H9 (cell line): Measurements from ENCODE around the gene WIPI1. TPM values are rescaled to one million over a fixed set of nuclear protein-coding genes. Genes with fewer than 3 reads are reported as not detected.

ENCODE experiments used
- DNase-seq: peaks from one replicate; pipeline ENCODE4 v3.0.0-alpha.2; 2017
- H2AFZ ChIP-seq: one replicate; pipeline ENCODE4 v1.6.1; 2013; ENCODE audit warnings: mild to moderate bottlenecking, low read length, control low read depth, moderate library complexity
- H2AK5ac ChIP-seq: 2 replicates; pipeline ENCODE4 v1.6.1; 2013; ENCODE audit warnings: low read length, control low read depth, mixed read lengths; ENCODE audit not compliant: insufficient read length
- H2BK120ac ChIP-seq: one replicate; pipeline ENCODE4 v1.6.1; 2013; ENCODE audit warnings: low read depth, mild to moderate bottlenecking, low read length, control low read depth, inconsistent platforms; ENCODE audit not compliant: poor library complexity, severe bottlenecking
- H2BK12ac ChIP-seq: 2 replicates; pipeline ENCODE4 v1.6.1; 2013; ENCODE audit warnings: low read length, control low read depth, mixed read lengths, low read depth; ENCODE audit not compliant: insufficient read length
- H2BK15ac ChIP-seq: 2 replicates; pipeline ENCODE4 v1.6.1; 2013; ENCODE audit warnings: low read depth, low read length, control low read depth
- H2BK20ac ChIP-seq: one replicate; pipeline ENCODE4 v1.6.1; 2013; ENCODE audit warnings: low read depth, mild to moderate bottlenecking, low read length, control low read depth, inconsistent platforms; ENCODE audit not compliant: poor library complexity, severe bottlenecking
- H2BK5ac ChIP-seq: 2 replicates; pipeline ENCODE4 v1.6.1; 2013; ENCODE audit warnings: low read length, control low read depth, mixed read lengths; ENCODE audit not compliant: insufficient read length
- H3K14ac ChIP-seq: 2 replicates; pipeline ENCODE4 v1.6.1; 2013; ENCODE audit warnings: low read length, control low read depth; ENCODE audit not compliant: insufficient read depth
- H3K18ac ChIP-seq: 2 replicates; pipeline ENCODE4 v1.6.1; 2013; ENCODE audit warnings: low read depth, mild to moderate bottlenecking, mixed read lengths, low read length, control low read depth; ENCODE audit not compliant: insufficient read length
- H3K23ac ChIP-seq: 2 replicates; pipeline ENCODE4 v1.6.1; 2013; ENCODE audit warnings: low read length, control low read depth, mixed read lengths, low read depth; ENCODE audit not compliant: insufficient read length
- H3K23me2 ChIP-seq: 2 replicates; pipeline ENCODE4 v1.6.1; 2013; ENCODE audit warnings: low read depth, mild to moderate bottlenecking, mixed read lengths, low read length, control low read depth; ENCODE audit not compliant: insufficient read length, poor library complexity, severe bottlenecking
- H3K27ac ChIP-seq: 2 replicates; pipeline ENCODE4 v1.5.1; 2013; ENCODE audit warnings: low read length, control low read depth, mixed read lengths, low read depth; ENCODE audit not compliant: insufficient read length
- H3K27me3 ChIP-seq: 2 replicates; pipeline ENCODE4 v1.6.1; 2013; ENCODE audit warnings: low read length, control low read depth, inconsistent platforms; ENCODE audit not compliant: insufficient read depth
- H3K4ac ChIP-seq: 2 replicates; pipeline ENCODE4 v1.6.1; 2013; ENCODE audit warnings: low read depth, mild to moderate bottlenecking, control low read depth, inconsistent platforms, low read length, moderate library complexity
- H3K4me1 ChIP-seq: 2 replicates; pipeline ENCODE4 v1.6.1; 2013; ENCODE audit warnings: low read length, control low read depth, inconsistent platforms; ENCODE audit not compliant: insufficient read depth
- H3K4me2 ChIP-seq: 2 replicates; pipeline ENCODE4 v1.6.1; 2013; ENCODE audit warnings: low read length, control low read depth, mixed read lengths; ENCODE audit not compliant: insufficient read length, insufficient read depth
- H3K56ac ChIP-seq: 2 replicates; pipeline ENCODE4 v1.6.1; 2013; ENCODE audit warnings: low read depth, mild to moderate bottlenecking, mixed read lengths, low read length, control low read depth; ENCODE audit not compliant: insufficient read length
- H3K79me1 ChIP-seq: 2 replicates; pipeline ENCODE4 v1.6.1; 2013; ENCODE audit warnings: low read depth, mild to moderate bottlenecking, moderate library complexity, low read length, control low read depth, inconsistent platforms; ENCODE audit not compliant: insufficient read depth, poor library complexity, severe bottlenecking
- H3K79me2 ChIP-seq: 2 replicates; pipeline ENCODE4 v1.6.1; 2013; ENCODE audit warnings: low read length, control low read depth, inconsistent platforms; ENCODE audit not compliant: insufficient read depth
- H3K9ac ChIP-seq: 2 replicates; pipeline ENCODE4 v1.6.1; 2013; ENCODE audit warnings: low read length, control low read depth, mixed read lengths; ENCODE audit not compliant: insufficient read length; ENCODE audit errors: extremely low read depth
- H3K9me3 ChIP-seq: one replicate; pipeline ENCODE4 v1.6.1; 2013; ENCODE audit warnings: low read depth, low read length, inconsistent platforms; ENCODE audit not compliant: control insufficient read depth
- H3T11ph ChIP-seq: one replicate; pipeline ENCODE4 v1.6.1; 2013; ENCODE audit warnings: mild to moderate bottlenecking, low read length, control low read depth, inconsistent platforms
- H4K20me1 ChIP-seq: one replicate; pipeline ENCODE4 v1.6.1; 2013; ENCODE audit not compliant: control insufficient read depth, insufficient read length, insufficient read depth
- H4K5ac ChIP-seq: 2 replicates; pipeline ENCODE4 v1.6.1; 2013; ENCODE audit warnings: low read depth, mild to moderate bottlenecking, mixed read lengths, low read length, control low read depth; ENCODE audit not compliant: insufficient read length
- H4K8ac ChIP-seq: replicated peaks from 2 replicates; pipeline ENCODE4 v1.6.1; 2013; ENCODE audit warnings: low read length, control low read depth, mixed read lengths, low read depth; ENCODE audit not compliant: insufficient read length
- H4K91ac ChIP-seq: 2 replicates; pipeline ENCODE4 v1.6.1; 2013; ENCODE audit warnings: low read depth, mild to moderate bottlenecking, moderate library complexity, mixed read lengths, low read length, control low read depth; ENCODE audit not compliant: insufficient read length
- H3K27ac Mint-ChIP-seq, 3 experiments: 2 replicates in 2 of 3; 3 replicates in 1 of 3; pipeline ENCODE4 v1.8.0; 2020 to 2021; ENCODE audit warnings: mixed read lengths in 3 of 3, mild to moderate bottlenecking in 1 of 3, moderate library complexity in 1 of 3
- H3K27me3 Mint-ChIP-seq: 2 replicates; pipeline ENCODE4 v1.8.0; 2021; ENCODE audit warnings: low read depth, mild to moderate bottlenecking, moderate library complexity, mixed read lengths
- H3K36me3 Mint-ChIP-seq, 3 experiments: 2 replicates in 2 of 3; 3 replicates in 1 of 3; pipeline ENCODE4 v1.8.0; 2020 to 2021; ENCODE audit warnings: low read depth in 3 of 3, mixed read lengths in 3 of 3; ENCODE audit not compliant: insufficient read depth in 1 of 3
- H3K4me1 Mint-ChIP-seq, 2 experiments: 2 replicates each; pipeline ENCODE4 v1.8.0; 2020; ENCODE audit warnings: mixed read lengths in 2 of 2
- H3K4me3 Mint-ChIP-seq, 2 experiments: 2 replicates in 1 of 2; 3 replicates in 1 of 2; pipeline ENCODE4 v1.8.0; 2020 to 2021; ENCODE audit warnings: mild to moderate bottlenecking in 2 of 2, mixed read lengths in 2 of 2, moderate library complexity in 1 of 2
- H3K9me3 Mint-ChIP-seq, 2 experiments: 2 replicates in 1 of 2; 3 replicates in 1 of 2; pipeline ENCODE4 v1.8.0; 2020; ENCODE audit warnings: mild to moderate bottlenecking in 2 of 2, mixed read lengths in 2 of 2, moderate library complexity in 1 of 2
- WGBS: extraction: QIAGEN DNeasy Blood & Tissue Kit; methylation state at CpG from one replicate; pipeline ENCODE4 v1.1.7; 2013; ENCODE audit warnings: missing lambda C conversion rate, low lambda C conversion rate, mixed read lengths; ENCODE audit not compliant: insufficient read length; ENCODE audit errors: extremely low coverage; 5-methylcytosine and 5-hydroxymethylcytosine counted together
- total RNA-seq: library from RNA; stranded (reverse); gene quantifications from 2 replicates; pipeline ENCODE4 v1.2.1, GENCODE V29; 2021
- TF ChIP-seq, protein P1 (sequence below): fragments of 200-600 bp; sonication (generic); conservative IDR thresholded peaks from 3 replicates; pipeline ENCODE4 v1.8.0; 2021; ENCODE audit warnings: antibody characterized with exemption, mild to moderate bottlenecking

The WIPI1 gene
- total RNA-seq, 1 experiment from 2014 or later: 15.4 TPM

DNA sequence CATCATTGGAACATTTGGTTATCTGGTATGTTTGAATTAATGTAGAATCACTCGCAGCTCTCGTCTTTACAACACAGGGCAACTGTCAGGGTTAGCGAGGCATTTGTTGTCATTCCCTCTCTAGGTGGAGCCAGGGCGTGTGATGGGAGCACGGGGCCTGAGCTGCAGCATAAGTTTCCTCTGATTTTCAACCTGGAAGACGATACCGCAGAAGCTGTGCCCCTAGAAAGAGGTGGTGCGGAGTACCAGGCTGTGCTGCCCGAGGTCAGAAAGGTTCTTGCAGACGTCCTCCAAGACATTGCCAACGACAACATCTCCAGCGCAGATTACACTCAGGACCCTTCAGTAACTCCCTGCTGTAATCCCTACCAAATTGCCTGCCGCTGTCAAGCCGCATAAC lies 37.2 kb downstream of the WIPI1 start:
- H3K4ac ChIP-seq: no peak overlapping the region
- H3K9me3 ChIP-seq: no peaks in the 10 kb centered on the region
- no peak overlapping the region for H3K9ac ChIP-seq
- Mint-ChIP-seq H3K27me3 (peaks cover 8% of the 10 kb centered on the region), H3K9me3 (peaks cover 28 to 34% of the 10 kb centered on the region in 2 experiments), H3K27ac (no peak overlapping the region; a peak in 2 of 7 replicates), H3K36me3 (peaks cover 29 to 60% (median 34%) of the 10 kb centered on the region in 3 experiments), H3K4me3 (no peak overlapping the region), H3K4me1 (peaks cover 19 to 25% of the 10 kb centered on the region in 2 experiments)
- no peaks in the 10 kb centered on the region for H3K4me1 ChIP-seq
- no peak overlapping the region for H4K8ac ChIP-seq
- TF ChIP-seq, protein P1, sequence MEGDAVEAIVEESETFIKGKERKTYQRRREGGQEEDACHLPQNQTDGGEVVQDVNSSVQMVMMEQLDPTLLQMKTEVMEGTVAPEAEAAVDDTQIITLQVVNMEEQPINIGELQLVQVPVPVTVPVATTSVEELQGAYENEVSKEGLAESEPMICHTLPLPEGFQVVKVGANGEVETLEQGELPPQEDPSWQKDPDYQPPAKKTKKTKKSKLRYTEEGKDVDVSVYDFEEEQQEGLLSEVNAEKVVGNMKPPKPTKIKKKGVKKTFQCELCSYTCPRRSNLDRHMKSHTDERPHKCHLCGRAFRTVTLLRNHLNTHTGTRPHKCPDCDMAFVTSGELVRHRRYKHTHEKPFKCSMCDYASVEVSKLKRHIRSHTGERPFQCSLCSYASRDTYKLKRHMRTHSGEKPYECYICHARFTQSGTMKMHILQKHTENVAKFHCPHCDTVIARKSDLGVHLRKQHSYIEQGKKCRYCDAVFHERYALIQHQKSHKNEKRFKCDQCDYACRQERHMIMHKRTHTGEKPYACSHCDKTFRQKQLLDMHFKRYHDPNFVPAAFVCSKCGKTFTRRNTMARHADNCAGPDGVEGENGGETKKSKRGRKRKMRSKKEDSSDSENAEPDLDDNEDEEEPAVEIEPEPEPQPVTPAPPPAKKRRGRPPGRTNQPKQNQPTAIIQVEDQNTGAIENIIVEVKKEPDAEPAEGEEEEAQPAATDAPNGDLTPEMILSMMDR: no peak
- H2BK12ac ChIP-seq: no peak overlapping the region
- no peak overlapping the region for H3T11ph ChIP-seq
- no peak overlapping the region for H2BK20ac ChIP-seq
- no peak overlapping the region for H3K27ac ChIP-seq
- no peak overlapping the region for H2BK120ac ChIP-seq
- no peak overlapping the region for H3K23ac ChIP-seq
- H3K79me1 ChIP-seq: no peaks in the 10 kb centered on the region
- no peak for DNase-seq
- no peak overlapping the region for H2AFZ ChIP-seq
- H2BK5ac ChIP-seq: no peak overlapping the region
- no CpG with 5 or more reads among the region's 14 CpGs for WGBS
- H2AK5ac ChIP-seq: no peak overlapping the region
- no peaks in the 10 kb centered on the region for H3K79me2 ChIP-seq
- no peak overlapping the region for H3K18ac ChIP-seq
- H4K20me1 ChIP-seq: no peaks in the 10 kb centered on the region
- H3K56ac ChIP-seq: no peak overlapping the region
- no peak overlapping the region for H2BK15ac ChIP-seq
- H3K27me3 ChIP-seq: no peaks in the 10 kb centered on the region
- H3K4me2 ChIP-seq: no peak overlapping the region
- no peak overlapping the region for H4K91ac ChIP-seq
- no peak overlapping the region for H4K5ac ChIP-seq
- H3K14ac ChIP-seq: no peak overlapping the region
- H3K23me2 ChIP-seq: no peaks in the 10 kb centered on the region
